Gastrocnemius medialis (tissue), 4 donors: ENCODE data around the gene RNF207. TPM values are rescaled to one million over a fixed set of nuclear protein-coding genes. Genes with fewer than 3 reads are reported as not detected.

Experiments
- ATAC-seq, 2 donors: fragments of 150-250 bp; one replicate each; pipeline ENCODE4 v1.9.1; 2016
- DNase-seq, 2 donors: peaks; one replicate each; pipeline ENCODE4 v3.0.0-alpha.2; 2019
- H3K27ac ChIP-seq, 4 donors: fragments of 200-600 bp; sonication (generic); 1 replicate in 1 of 4; 2 replicates in 3 of 4; pipeline ENCODE4 v1.5.1; 2016 to 2018; ENCODE audit warnings: mild to moderate bottlenecking in 2 of 4, moderate library complexity in 1 of 4
- H3K27me3 ChIP-seq, 3 donors: fragments of 200-600 bp; sonication (generic) in 2 of 3; 1 replicate in 1 of 3; 2 replicates in 2 of 3; pipeline versions ENCODE4 v1.5.1 to v1.6.0; 2016 to 2019; ENCODE audit warnings: mild to moderate bottlenecking in 1 of 3, moderate library complexity in 1 of 3
- H3K36me3 ChIP-seq, 2 donors: fragments of 200-600 bp; sonication (generic) in 1 of 2; one replicate each; pipeline ENCODE4 v1.5.1; 2017 to 2018
- H3K4me1 ChIP-seq, 2 donors: fragments of 200-600 bp; sonication (generic) in 1 of 2; one replicate each; pipeline ENCODE4 v1.5.1; 2016 to 2017; ENCODE audit warnings: mild to moderate bottlenecking in 2 of 2
- H3K4me3 ChIP-seq, 4 donors: fragments of 200-600 bp; sonication (generic) in 3 of 4; 1 replicate in 1 of 4; 2 replicates in 3 of 4; pipeline ENCODE4 v1.5.1; 2016 to 2019; ENCODE audit warnings: mild to moderate bottlenecking in 2 of 4
- H3K9me3 ChIP-seq, 3 donors: fragments of 200-600 bp; sonication (generic) in 2 of 3; 1 replicate in 1 of 3; 2 replicates in 2 of 3; pipeline ENCODE4 v1.5.1; 2016 to 2019
- POLR2A ChIP-seq, 2 donors: fragments of 450-650 bp; IDR thresholded peaks; one replicate each; pipeline ENCODE4 v1.6.1; 2017; ENCODE audit warnings: antibody characterized with exemption in 2 of 2, mild to moderate bottlenecking in 2 of 2, moderate library complexity in 2 of 2
- in situ Hi-C, 4 donors: fragments of 200-750 bp; cut with MboI; loops; one replicate each; pipeline versions ENCODE4 v1.15.0 to v1.8.0; 2017; ENCODE audit warnings: low sequenced_read_pairs in 4 of 4
- intact Hi-C: fragments of 100-400 bp; cut with DNase I; formaldehyde crosslinking; loops from one replicate; pipeline ENCODE4 v1.15.1; 2023; ENCODE audit warnings: low total_unique reads
- total RNA-seq, 4 donors: library from RNA; depleted of rRNA; stranded (reverse); fragments of >200 nt; gene quantifications; one replicate each; pipeline versions ENCODE4 v1.1.0 to v1.2.3, GENCODE V29; 2016
- TF ChIP-seq, protein P1 (sequence below), 5 experiments: fragments of 450-650 bp in 3 of 5; fragments of 200-600 bp in 2 of 5; sonication (generic) in 2 of 5; IDR thresholded peaks in 4 of 5; conservative IDR thresholded peaks in 1 of 5; 1 replicate in 4 of 5; 2 replicates in 1 of 5; pipeline ENCODE4 v1.5.1; 2016 to 2019; ENCODE audit warnings: antibody characterized with exemption in 5 of 5, mild to moderate bottlenecking in 3 of 5, moderate library complexity in 3 of 5

RNF207 gene
- total RNA-seq, 4 donors from 2014 or later, result 0.29 to 4.7 (median 0.99) TPM

DNA sequence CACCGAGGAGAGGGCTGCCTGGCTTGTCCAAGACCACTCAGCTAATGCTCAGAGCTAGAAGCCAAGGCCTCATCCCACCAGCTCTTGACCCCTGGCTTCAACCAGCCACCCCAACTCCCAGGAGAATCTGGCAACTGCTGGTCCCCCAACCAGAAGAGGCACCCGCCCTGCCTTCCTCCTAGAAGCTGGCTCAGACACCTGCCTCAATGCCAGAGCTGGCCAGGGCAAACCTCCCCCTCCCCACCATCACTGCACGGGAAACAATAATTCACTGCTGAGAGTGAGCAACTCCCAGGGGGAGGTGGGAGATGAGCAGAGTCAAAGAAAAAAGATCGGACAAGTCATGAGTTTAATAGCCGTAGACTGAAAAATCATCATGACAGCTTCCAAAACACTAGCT, 29.1 kb upstream of the RNF207 start:
- no peak for ATAC-seq
- H3K27ac ChIP-seq, result no peak overlapping the region
- intact Hi-C loops, result no loop called here
- in situ Hi-C loops, result no loop called here
- H3K4me1 ChIP-seq, result peaks cover 5% of the 10 kb centered on the region in 2 donors
- no peak for TF ChIP-seq POLR2A (IDR thresholded peaks at IDR 0.05)
- TF ChIP-seq, protein P1, sequence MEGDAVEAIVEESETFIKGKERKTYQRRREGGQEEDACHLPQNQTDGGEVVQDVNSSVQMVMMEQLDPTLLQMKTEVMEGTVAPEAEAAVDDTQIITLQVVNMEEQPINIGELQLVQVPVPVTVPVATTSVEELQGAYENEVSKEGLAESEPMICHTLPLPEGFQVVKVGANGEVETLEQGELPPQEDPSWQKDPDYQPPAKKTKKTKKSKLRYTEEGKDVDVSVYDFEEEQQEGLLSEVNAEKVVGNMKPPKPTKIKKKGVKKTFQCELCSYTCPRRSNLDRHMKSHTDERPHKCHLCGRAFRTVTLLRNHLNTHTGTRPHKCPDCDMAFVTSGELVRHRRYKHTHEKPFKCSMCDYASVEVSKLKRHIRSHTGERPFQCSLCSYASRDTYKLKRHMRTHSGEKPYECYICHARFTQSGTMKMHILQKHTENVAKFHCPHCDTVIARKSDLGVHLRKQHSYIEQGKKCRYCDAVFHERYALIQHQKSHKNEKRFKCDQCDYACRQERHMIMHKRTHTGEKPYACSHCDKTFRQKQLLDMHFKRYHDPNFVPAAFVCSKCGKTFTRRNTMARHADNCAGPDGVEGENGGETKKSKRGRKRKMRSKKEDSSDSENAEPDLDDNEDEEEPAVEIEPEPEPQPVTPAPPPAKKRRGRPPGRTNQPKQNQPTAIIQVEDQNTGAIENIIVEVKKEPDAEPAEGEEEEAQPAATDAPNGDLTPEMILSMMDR (IDR thresholded peaks at IDR 0.05 in 4 of 5, conservative IDR thresholded peaks at IDR 0.05 in 1 of 5), result no peak
- no peak for DNase-seq
- peaks cover 44 to 57% (median 45%) of the 10 kb centered on the region in 3 donors for H3K27me3 ChIP-seq
- no peaks in the 10 kb centered on the region for H3K9me3 ChIP-seq
- H3K36me3 ChIP-seq, result no peaks in the 10 kb centered on the region
- H3K4me3 ChIP-seq, result no peak overlapping the region

DNA sequence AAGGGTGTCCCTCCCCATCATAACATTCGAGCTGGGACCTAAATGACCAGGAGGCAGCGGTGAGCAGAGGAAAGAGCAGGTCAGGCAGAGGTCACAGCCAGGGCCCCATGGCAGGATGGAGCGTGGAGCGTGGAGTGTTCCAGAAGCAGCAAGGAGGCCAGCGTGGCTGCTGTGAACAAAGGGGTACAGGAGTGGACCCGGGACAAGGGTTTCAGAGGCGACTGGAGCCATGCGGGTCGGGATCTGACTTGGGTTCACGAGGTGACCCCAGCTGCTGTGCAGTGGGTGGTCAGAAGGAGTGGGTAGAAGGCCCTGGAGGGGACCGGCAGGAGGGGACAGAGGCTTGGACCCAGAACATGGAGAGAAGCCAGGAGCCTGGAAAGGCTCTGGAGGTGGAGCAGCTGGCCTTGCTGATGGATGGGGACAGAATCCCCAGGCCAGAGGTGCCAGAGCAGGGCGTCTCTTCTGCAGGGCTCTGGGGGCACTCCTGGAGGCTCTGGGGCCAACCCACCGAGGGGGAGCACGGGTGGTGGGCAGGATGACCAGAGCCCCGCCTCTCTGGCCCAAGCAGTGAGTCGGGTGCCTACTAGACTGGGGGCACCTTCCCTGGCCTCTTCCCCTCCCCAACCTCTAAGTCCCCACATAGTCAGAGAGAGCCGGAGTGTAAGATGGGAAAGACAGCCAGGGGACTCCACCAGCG, 28.1 kb upstream of the RNF207 start:
- no peak for DNase-seq
- in situ Hi-C loops (no loop called here), intact Hi-C loops (no loop called here)
- no peaks in the 10 kb centered on the region for H3K36me3 ChIP-seq
- peaks cover 5% of the 10 kb centered on the region in 2 donors for H3K4me1 ChIP-seq
- H3K27ac ChIP-seq, result no peak overlapping the region
- H3K9me3 ChIP-seq, result no peaks in the 10 kb centered on the region
- H3K4me3 ChIP-seq, result no peak overlapping the region
- peaks cover 45 to 54% (median 49%) of the 10 kb centered on the region in 3 donors for H3K27me3 ChIP-seq
- TF ChIP-seq, protein P1 (IDR thresholded peaks at IDR 0.05 in 4 of 5, conservative IDR thresholded peaks at IDR 0.05 in 1 of 5), result no peak
- TF ChIP-seq POLR2A (IDR thresholded peaks at IDR 0.05), result no peak
- no peak for ATAC-seq

DNA sequence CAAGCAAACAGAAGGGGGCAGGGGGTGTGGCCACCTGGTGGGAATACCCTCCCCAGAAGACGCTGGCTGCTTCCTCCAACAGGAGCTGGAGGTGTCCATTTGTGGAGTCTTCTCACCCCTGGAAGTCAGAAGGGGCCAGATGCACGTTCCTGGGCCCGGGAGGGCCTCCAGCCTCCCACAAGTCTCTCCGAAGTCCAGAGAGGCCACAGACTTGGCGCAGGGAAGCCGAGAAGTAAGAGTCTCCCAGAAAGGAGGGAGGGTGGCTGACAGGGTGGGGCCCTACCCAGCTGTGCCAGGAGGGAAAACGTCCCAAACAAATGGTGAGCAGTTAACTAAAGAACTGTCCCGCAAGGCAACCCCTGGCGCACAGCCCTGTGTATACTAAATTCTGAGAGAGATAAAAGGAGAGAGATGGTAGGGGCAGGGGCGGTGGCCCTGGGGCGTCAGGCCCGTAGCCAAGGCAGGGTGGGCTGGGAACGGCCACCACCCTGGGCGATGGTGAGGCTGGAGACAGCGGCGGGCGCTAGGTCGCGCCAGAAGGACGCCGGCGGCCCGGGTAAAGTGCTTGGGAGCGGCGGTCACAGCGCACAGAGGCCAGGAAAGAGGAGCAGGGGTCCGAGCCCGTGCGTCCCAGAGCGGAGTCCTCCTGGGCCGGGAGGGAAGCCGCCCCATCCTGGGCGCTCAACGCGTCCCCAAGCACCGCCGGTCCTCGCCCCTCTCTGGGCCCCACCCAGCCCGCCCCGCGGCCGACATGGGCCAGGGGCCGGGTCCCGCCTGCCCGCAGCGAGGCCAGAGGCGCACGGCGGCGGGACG, 27.0 kb upstream of the RNF207 start:
- no peak for DNase-seq
- Histone ChIP-seq H3K36me3 (no peaks in the 10 kb centered on the region), H3K4me3 (peak overlapping the region in 1 of 4 donors; percentile 20), H3K27ac (no peak overlapping the region), H3K9me3 (no peaks in the 10 kb centered on the region), H3K27me3 (peaks cover 43 to 49% (median 46%) of the 10 kb centered on the region in 3 donors), H3K4me1 (peaks cover 5% of the 10 kb centered on the region in 2 donors)
- TF ChIP-seq, protein P1 (IDR thresholded peaks at IDR 0.05 in 4 of 5, conservative IDR thresholded peaks at IDR 0.05 in 1 of 5), result no peak
- TF ChIP-seq POLR2A (IDR thresholded peaks at IDR 0.05), result no peak
- no peak for ATAC-seq
- intact Hi-C loops (no loop called here), in situ Hi-C loops (no loop called here)

DNA sequence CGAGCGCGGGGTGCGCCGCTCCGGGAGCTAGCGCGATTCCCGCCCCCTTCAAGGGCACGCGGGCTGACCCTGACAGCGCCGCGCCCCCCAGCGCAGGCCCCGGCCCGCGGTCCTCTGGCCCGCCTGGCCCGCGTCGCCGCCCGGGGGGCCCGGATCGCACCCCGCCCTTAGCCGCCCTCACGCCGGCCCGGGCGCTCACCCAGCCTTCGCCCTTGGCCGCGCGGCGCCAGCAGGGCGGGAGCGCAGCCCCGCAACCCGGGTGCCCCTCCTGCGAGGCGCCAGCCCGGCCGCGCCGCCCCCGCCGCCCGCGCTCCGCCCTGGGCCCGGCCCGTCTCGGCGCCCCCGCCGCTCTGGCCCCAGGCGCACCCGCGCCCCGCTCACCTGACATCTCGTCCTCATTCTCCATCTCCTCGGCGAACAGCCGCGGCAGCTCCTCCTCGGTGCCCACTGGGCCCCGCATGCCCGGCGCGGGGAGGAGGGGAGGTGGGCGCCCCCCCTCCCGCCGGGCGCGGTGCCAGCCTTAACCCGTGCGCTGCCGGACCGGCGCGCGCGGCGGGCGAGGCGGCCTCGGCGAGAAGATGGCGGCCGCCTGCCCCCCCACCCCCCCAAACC, 26.2 kb upstream of the RNF207 start:
- H3K36me3 ChIP-seq, result no peaks in the 10 kb centered on the region
- H3K4me3 ChIP-seq, result peak overlapping the region in 1 of 4 donors; percentile 20
- H3K4me1 ChIP-seq, result peaks cover 5% of the 10 kb centered on the region in 2 donors
- intact Hi-C loops, result no loop called here
- peaks cover 43 to 49% (median 45%) of the 10 kb centered on the region in 3 donors for H3K27me3 ChIP-seq
- H3K9me3 ChIP-seq, result no peaks in the 10 kb centered on the region
- DNase-seq, result no peak
- in situ Hi-C loops, result no loop called here
- no peak for TF ChIP-seq POLR2A (IDR thresholded peaks at IDR 0.05)
- TF ChIP-seq, protein P1 (IDR thresholded peaks at IDR 0.05 in 4 of 5, conservative IDR thresholded peaks at IDR 0.05 in 1 of 5), result no peak
- ATAC-seq, result no peak
- H3K27ac ChIP-seq, result no peak overlapping the region
